Keratinocyte (primary cell): ENCODE results near the gene CACNA1I. TPM values are rescaled to one million over a fixed set of nuclear protein-coding genes. Genes with fewer than 3 reads are reported as not detected.

ENCODE experiments used
- DNase-seq: peaks from one replicate; pipeline ENCODE4 v3.0.0-alpha.2; 2011; ENCODE audit warnings: low read depth, missing footprints, low spot score
- FAIRE-seq: peaks from 2 replicates; lab custom pipeline; 2011; peaks lifted over from hg19 to GRCh38; lab: Jason Lieb, UNC
- H2AFZ ChIP-seq: 2 replicates; pipeline ENCODE4 v1.6.0; 2012; ENCODE audit warnings: low read length, control low read depth, inconsistent platforms; ENCODE audit not compliant: control insufficient read depth
- H3K27ac ChIP-seq: 2 replicates; pipeline ENCODE4 v1.5.1; 2011; ENCODE audit warnings: low read length; ENCODE audit not compliant: control insufficient read depth, insufficient read depth
- H3K27me3 ChIP-seq: 3 replicates; pipeline ENCODE4 v1.6.0; 2011; ENCODE audit warnings: low read length; ENCODE audit not compliant: control insufficient read depth, insufficient read depth; ENCODE audit errors: extremely low read depth
- H3K36me3 ChIP-seq, 2 experiments: 2 replicates in 1 of 2; 3 replicates in 1 of 2; pipeline ENCODE4 v1.5.1; 2011; ENCODE audit warnings: low read length in 2 of 2, mild to moderate bottlenecking in 1 of 2; ENCODE audit not compliant: control insufficient read depth in 2 of 2, insufficient read depth in 2 of 2; ENCODE audit errors: extremely low read depth in 1 of 2
- H3K4me1 ChIP-seq: 3 replicates; pipeline ENCODE4 v1.5.1; 2011; ENCODE audit warnings: low read length; ENCODE audit not compliant: control insufficient read depth, insufficient read depth; ENCODE audit errors: extremely low read depth
- H3K4me2 ChIP-seq: 3 replicates; pipeline ENCODE4 v1.6.0; 2011; ENCODE audit warnings: low read depth, low read length; ENCODE audit not compliant: control insufficient read depth, insufficient read depth; ENCODE audit errors: extremely low read depth
- H3K4me3 ChIP-seq, 3 experiments: fragments of 200-600 bp in 1 of 3; sonication (generic) in 1 of 3; 2 replicates in 2 of 3; 3 replicates in 1 of 3; pipeline ENCODE4 v1.5.1; 2011 to 2016; ENCODE audit warnings: low read length in 3 of 3, mild to moderate bottlenecking in 3 of 3, control low read depth in 2 of 3, inconsistent platforms in 1 of 3, low read depth in 1 of 3, mixed read lengths in 1 of 3, mixed run types in 1 of 3, moderate library complexity in 1 of 3; ENCODE audit not compliant: control insufficient read depth in 2 of 3, insufficient read depth in 2 of 3; ENCODE audit errors: extremely low read depth in 1 of 3
- H3K79me2 ChIP-seq: 2 replicates; pipeline ENCODE4 v1.6.0; 2012; ENCODE audit warnings: low read length; ENCODE audit not compliant: control insufficient read depth, insufficient read depth
- H3K9ac ChIP-seq: 3 replicates; pipeline ENCODE4 v1.6.0; 2011; ENCODE audit warnings: low read length; ENCODE audit not compliant: control insufficient read depth, insufficient read depth; ENCODE audit errors: extremely low read depth
- H3K9me1 ChIP-seq: 3 replicates; pipeline ENCODE4 v1.6.0; 2011; ENCODE audit warnings: low read length; ENCODE audit not compliant: control insufficient read depth, insufficient read depth; ENCODE audit errors: extremely low read depth
- H3K9me3 ChIP-seq: 2 replicates; pipeline ENCODE4 v1.5.1; 2012; ENCODE audit warnings: low read depth, low read length; ENCODE audit not compliant: control insufficient read depth
- H4K20me1 ChIP-seq: 3 replicates; pipeline ENCODE4 v1.6.0; 2011; ENCODE audit warnings: low read length; ENCODE audit not compliant: control insufficient read depth, insufficient read depth; ENCODE audit errors: extremely low read depth
- CTCF ChIP-seq, 3 experiments: IDR thresholded peaks in 1 of 3; conservative IDR thresholded peaks in 1 of 3; optimal IDR thresholded peaks in 1 of 3; 2 replicates in 2 of 3; 3 replicates in 1 of 3; pipeline versions ENCODE3 to v1.5.1; 2011; ENCODE audit warnings: low read length in 3 of 3, mild to moderate bottlenecking in 3 of 3, moderate library complexity in 2 of 3, control low read depth in 1 of 3, inconsistent platforms in 1 of 3; ENCODE audit not compliant: insufficient read depth in 2 of 3; ENCODE audit errors: extremely low read depth in 1 of 3
- EZH2 ChIP-seq: IDR thresholded peaks from one replicate; pipeline ENCODE4 v1.6.1; 2012; ENCODE audit warnings: inconsistent platforms, mild to moderate bottlenecking, low read length, moderate library complexity
- dilution Hi-C: fragments of 300-500 bp; cut with MboI; formaldehyde crosslinking; loops from one replicate; pipeline ENCODE4 v1.7.0; 2020; ENCODE audit warnings: low sequenced_read_pairs; ENCODE audit not compliant: extremely low pct_ligation_motif_present
- polyA plus RNA-seq, 5 experiments: library from polyadenylated mRNA; depleted of rRNA in 3 of 5; stranded (reverse) in 3 of 5; stranded (forward) in 1 of 5; unstranded in 1 of 5; fragments of >200 nt; gene quantifications; 1 replicate in 1 of 5; 2 replicates in 3 of 5; 3 replicates in 1 of 5; pipeline versions ENCODE4 v1.2.1 to v1.2.3, GENCODE V29; 2011 to 2012; ENCODE audit warnings: missing spikeins in 2 of 5, low read depth in 1 of 5, low replicate concordance in 1 of 5

Gene CACNA1I
- polyA plus RNA-seq, 1 donor (not counting 4 experiments of a cell fraction or from before 2014, with no cell fraction given): not detected

GRCh38 chr22:39534092-39534506 is 36.5 kb upstream of the CACNA1I start:
- H2AFZ ChIP-seq: peak overlapping the region; percentile 96
- H3K79me2 ChIP-seq: peaks cover 29% of the 10 kb centered on the region
- no peak overlapping the region for H3K27ac ChIP-seq
- no peak for DNase-seq
- H3K36me3 ChIP-seq: peaks cover 6 to 12% of the 10 kb centered on the region in 2 experiments
- peak overlapping the region; percentile 76 for H3K4me2 ChIP-seq
- no peaks in the 10 kb centered on the region for H3K27me3 ChIP-seq
- H3K4me3 ChIP-seq: no peak overlapping the region
- H3K9ac ChIP-seq: peak overlapping the region; percentile 35
- peaks cover under 1% of the 10 kb centered on the region for H4K20me1 ChIP-seq
- H3K9me3 ChIP-seq: no peaks in the 10 kb centered on the region
- TF ChIP-seq CTCF (optimal IDR thresholded peaks at IDR 0.05 in 1 of 3, IDR thresholded peaks at IDR 0.05 in 1 of 3, conservative IDR thresholded peaks at IDR 0.05 in 1 of 3; ENCODE audit: extremely low read depth in 1 of 3, insufficient read depth in 2 of 3, low read length in 3 of 3) (no peak), EZH2 (no peak)
- dilution Hi-C loops: no loop called here
- H3K9me1 ChIP-seq: no peaks in the 10 kb centered on the region
- no peak for FAIRE-seq
- peaks cover 31% of the 10 kb centered on the region for H3K4me1 ChIP-seq

- FAIRE-seq (no peak), DNase-seq (no peak)
- no peak overlapping the region for H3K4me3 ChIP-seq
- H3K36me3 ChIP-seq: peaks cover 6% of the 10 kb centered on the region in 2 experiments
- peak overlapping the region; percentile 76 for H3K4me2 ChIP-seq
- no peaks in the 10 kb centered on the region for H3K9me1 ChIP-seq
- TF ChIP-seq CTCF (optimal IDR thresholded peaks at IDR 0.05 in 1 of 3, IDR thresholded peaks at IDR 0.05 in 1 of 3, conservative IDR thresholded peaks at IDR 0.05 in 1 of 3; ENCODE audit: extremely low read depth in 1 of 3, insufficient read depth in 2 of 3, low read length in 3 of 3): peak; percentile 68 to 97 (median 95)
- no peak for TF ChIP-seq EZH2
- H4K20me1 ChIP-seq: no peaks in the 10 kb centered on the region
- no peaks in the 10 kb centered on the region for H3K27me3 ChIP-seq
- H3K27ac ChIP-seq: no peak overlapping the region
- peak overlapping the region; percentile 96 for H2AFZ ChIP-seq
- peak overlapping the region; percentile 35 for H3K9ac ChIP-seq
- peaks cover 25% of the 10 kb centered on the region for H3K4me1 ChIP-seq
- H3K79me2 ChIP-seq: peaks cover 25% of the 10 kb centered on the region
- dilution Hi-C loops: no loop called here
- H3K9me3 ChIP-seq: no peaks in the 10 kb centered on the region
Observed at GRCh38 chr22:39534591-39535356, 35.8 kb upstream of the CACNA1I start.
